ENCODE results near the gene TENT5C.

GRCh38 chr1:117646956-117647355, 41.1 kb downstream of the TENT5C start:
- TF ChIP-seq CTCF (IDR thresholded peaks at IDR 0.05; ENCODE audit: low read depth, low read length, poor library complexity, severe bottlenecking): no peak
- TF ChIP-seq EZH2phosphoT487 (IDR thresholded peaks at IDR 0.05; ENCODE audit: borderline replicate concordance, low read length): no peak

Measured in DOHH2 (cell line).